ENCODE measurements around the gene PTPRD. TPM values are rescaled to one million over a fixed set of nuclear protein-coding genes. Genes with fewer than 3 reads are reported as not detected.

The PTPRD gene
- total RNA-seq, 1 experiment from 2014 or later, result 69.6 TPM

DNA sequence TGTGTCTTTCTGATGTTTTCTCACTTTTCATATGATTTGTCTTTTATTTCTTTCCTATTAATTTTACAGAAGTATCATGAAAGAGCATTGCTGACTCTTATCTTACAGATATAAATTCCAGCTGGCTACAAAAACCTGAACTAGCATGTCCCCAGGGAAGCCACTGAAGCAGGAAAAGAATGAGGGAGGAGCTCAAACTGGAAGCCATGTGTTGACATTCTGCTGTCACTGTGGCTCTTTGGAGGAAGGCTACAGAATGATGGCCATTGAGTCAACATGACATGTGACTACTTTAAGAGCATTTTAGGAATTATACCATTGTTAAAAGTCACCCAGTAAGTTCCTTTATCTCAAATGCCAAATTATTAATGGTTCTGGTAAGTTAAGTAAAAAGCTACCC is 2174.9 kb downstream of the PTPRD start:
- H3K27ac Mint-ChIP-seq, result no peak overlapping the region
- DNase-seq (ENCODE audit: low spot score) (no peak), ATAC-seq (no peak)
- H3K36me3 Mint-ChIP-seq, result no peaks in the 10 kb centered on the region
- no peaks in the 10 kb centered on the region for H3K27me3 Mint-ChIP-seq (ENCODE audit: low read depth)
- ChIA-PET CTCF (no interaction called here), POLR2A (no interaction called here)
- TF ChIP-seq IRF2 (CRISPR knock-in tag; IDR thresholded peaks at IDR 0.05; ENCODE audit: borderline replicate concordance, low read depth) (no peak), NFATC4 (CRISPR knock-in tag; IDR thresholded peaks at IDR 0.05) (no peak)
- no peaks in the 10 kb centered on the region for H3K9me3 Mint-ChIP-seq
- H3K4me3 Mint-ChIP-seq, result no peak overlapping the region
- H3K4me1 Mint-ChIP-seq, result peaks cover 6% of the 10 kb centered on the region

DNA sequence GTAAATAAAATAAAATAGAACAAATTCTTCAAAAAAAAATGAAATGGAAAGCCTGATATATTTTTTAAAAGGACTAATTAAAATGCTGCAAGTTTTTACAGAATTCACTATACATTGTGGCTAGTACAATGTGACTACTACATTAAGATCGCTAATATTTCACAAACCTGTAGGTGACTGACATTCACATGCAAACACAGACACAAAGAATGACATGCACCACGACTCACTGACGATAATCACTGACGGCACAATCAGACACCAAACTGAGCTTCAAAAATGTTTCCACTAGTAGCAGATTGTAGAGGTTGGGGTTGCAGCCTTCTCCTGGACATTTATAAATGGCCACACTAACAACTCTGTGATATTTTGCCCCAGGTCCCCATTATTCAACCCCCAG is 2175.5 kb downstream of the PTPRD start:
- no peaks in the 10 kb centered on the region for H3K27me3 Mint-ChIP-seq (ENCODE audit: low read depth)
- ATAC-seq, result no peak
- H3K4me3 Mint-ChIP-seq, result no peak overlapping the region
- H3K27ac Mint-ChIP-seq, result peak overlapping the region; percentile 39
- CTCF ChIA-PET, result no interaction called here
- no peaks in the 10 kb centered on the region for H3K9me3 Mint-ChIP-seq
- H3K36me3 Mint-ChIP-seq, result no peaks in the 10 kb centered on the region
- TF ChIP-seq EMX1 (CRISPR knock-in tag; IDR thresholded peaks at IDR 0.05) (no peak), CREM (CRISPR knock-in tag; IDR thresholded peaks at IDR 0.05) (no peak), ETV6 (CRISPR knock-in tag; IDR thresholded peaks at IDR 0.05) (no peak), NR2C2 (CRISPR knock-in tag; IDR thresholded peaks at IDR 0.05) (no peak), ZNF232 (CRISPR knock-in tag; IDR thresholded peaks at IDR 0.05) (no peak), KAT7 (CRISPR knock-in tag; IDR thresholded peaks at IDR 0.05; ENCODE audit: borderline replicate concordance) (no peak), ZNF416 (CRISPR knock-in tag; IDR thresholded peaks at IDR 0.05) (no peak), JAZF1 (CRISPR knock-in tag; IDR thresholded peaks at IDR 0.05) (no peak), ZNF671 (CRISPR knock-in tag; IDR thresholded peaks at IDR 0.05) (no peak), NFE2L1 (CRISPR knock-in tag; IDR thresholded peaks at IDR 0.05) (no peak), TEAD4 (CRISPR knock-in tag; IDR thresholded peaks at IDR 0.05) (no peak), ZBTB21 (CRISPR knock-in tag; IDR thresholded peaks at IDR 0.05; ENCODE audit: borderline replicate concordance) (no peak)
- TF ChIP-seq, protein P1, sequence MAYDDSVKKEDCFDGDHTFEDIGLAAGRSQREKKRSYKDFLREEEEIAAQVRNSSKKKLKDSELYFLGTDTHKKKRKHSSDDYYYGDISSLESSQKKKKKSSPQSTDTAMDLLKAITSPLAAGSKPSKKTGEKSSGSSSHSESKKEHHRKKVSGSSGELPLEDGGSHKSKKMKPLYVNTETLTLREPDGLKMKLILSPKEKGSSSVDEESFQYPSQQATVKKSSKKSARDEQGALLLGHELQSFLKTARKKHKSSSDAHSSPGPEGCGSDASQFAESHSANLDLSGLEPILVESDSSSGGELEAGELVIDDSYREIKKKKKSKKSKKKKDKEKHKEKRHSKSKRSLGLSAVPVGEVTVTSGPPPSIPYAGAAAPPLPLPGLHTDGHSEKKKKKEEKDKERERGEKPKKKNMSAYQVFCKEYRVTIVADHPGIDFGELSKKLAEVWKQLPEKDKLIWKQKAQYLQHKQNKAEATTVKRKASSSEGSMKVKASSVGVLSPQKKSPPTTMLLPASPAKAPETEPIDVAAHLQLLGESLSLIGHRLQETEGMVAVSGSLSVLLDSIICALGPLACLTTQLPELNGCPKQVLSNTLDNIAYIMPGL (CRISPR knock-in tag; IDR thresholded peaks at IDR 0.05), result no peak
- TF ChIP-seq, protein P2, sequence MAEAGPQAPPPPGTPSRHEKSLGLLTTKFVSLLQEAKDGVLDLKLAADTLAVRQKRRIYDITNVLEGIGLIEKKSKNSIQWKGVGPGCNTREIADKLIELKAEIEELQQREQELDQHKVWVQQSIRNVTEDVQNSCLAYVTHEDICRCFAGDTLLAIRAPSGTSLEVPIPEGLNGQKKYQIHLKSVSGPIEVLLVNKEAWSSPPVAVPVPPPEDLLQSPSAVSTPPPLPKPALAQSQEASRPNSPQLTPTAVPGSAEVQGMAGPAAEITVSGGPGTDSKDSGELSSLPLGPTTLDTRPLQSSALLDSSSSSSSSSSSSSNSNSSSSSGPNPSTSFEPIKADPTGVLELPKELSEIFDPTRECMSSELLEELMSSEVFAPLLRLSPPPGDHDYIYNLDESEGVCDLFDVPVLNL (CRISPR knock-in tag; IDR thresholded peaks at IDR 0.05; ENCODE audit: borderline replicate concordance, low read depth), result no peak
- TF ChIP-seq, protein P3, sequence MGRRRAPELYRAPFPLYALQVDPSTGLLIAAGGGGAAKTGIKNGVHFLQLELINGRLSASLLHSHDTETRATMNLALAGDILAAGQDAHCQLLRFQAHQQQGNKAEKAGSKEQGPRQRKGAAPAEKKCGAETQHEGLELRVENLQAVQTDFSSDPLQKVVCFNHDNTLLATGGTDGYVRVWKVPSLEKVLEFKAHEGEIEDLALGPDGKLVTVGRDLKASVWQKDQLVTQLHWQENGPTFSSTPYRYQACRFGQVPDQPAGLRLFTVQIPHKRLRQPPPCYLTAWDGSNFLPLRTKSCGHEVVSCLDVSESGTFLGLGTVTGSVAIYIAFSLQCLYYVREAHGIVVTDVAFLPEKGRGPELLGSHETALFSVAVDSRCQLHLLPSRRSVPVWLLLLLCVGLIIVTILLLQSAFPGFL (CRISPR knock-in tag; IDR thresholded peaks at IDR 0.05; ENCODE audit: borderline replicate concordance), result no peak
- TF ChIP-seq, protein P4, sequence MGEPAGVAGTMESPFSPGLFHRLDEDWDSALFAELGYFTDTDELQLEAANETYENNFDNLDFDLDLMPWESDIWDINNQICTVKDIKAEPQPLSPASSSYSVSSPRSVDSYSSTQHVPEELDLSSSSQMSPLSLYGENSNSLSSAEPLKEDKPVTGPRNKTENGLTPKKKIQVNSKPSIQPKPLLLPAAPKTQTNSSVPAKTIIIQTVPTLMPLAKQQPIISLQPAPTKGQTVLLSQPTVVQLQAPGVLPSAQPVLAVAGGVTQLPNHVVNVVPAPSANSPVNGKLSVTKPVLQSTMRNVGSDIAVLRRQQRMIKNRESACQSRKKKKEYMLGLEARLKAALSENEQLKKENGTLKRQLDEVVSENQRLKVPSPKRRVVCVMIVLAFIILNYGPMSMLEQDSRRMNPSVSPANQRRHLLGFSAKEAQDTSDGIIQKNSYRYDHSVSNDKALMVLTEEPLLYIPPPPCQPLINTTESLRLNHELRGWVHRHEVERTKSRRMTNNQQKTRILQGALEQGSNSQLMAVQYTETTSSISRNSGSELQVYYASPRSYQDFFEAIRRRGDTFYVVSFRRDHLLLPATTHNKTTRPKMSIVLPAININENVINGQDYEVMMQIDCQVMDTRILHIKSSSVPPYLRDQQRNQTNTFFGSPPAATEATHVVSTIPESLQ (CRISPR knock-in tag; IDR thresholded peaks at IDR 0.05), result no peak
- TF ChIP-seq, protein P5, sequence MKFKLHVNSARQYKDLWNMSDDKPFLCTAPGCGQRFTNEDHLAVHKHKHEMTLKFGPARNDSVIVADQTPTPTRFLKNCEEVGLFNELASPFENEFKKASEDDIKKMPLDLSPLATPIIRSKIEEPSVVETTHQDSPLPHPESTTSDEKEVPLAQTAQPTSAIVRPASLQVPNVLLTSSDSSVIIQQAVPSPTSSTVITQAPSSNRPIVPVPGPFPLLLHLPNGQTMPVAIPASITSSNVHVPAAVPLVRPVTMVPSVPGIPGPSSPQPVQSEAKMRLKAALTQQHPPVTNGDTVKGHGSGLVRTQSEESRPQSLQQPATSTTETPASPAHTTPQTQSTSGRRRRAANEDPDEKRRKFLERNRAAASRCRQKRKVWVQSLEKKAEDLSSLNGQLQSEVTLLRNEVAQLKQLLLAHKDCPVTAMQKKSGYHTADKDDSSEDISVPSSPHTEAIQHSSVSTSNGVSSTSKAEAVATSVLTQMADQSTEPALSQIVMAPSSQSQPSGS (CRISPR knock-in tag; IDR thresholded peaks at IDR 0.05; ENCODE audit: borderline replicate concordance, low read depth), result no peak
- TF ChIP-seq, protein P6, sequence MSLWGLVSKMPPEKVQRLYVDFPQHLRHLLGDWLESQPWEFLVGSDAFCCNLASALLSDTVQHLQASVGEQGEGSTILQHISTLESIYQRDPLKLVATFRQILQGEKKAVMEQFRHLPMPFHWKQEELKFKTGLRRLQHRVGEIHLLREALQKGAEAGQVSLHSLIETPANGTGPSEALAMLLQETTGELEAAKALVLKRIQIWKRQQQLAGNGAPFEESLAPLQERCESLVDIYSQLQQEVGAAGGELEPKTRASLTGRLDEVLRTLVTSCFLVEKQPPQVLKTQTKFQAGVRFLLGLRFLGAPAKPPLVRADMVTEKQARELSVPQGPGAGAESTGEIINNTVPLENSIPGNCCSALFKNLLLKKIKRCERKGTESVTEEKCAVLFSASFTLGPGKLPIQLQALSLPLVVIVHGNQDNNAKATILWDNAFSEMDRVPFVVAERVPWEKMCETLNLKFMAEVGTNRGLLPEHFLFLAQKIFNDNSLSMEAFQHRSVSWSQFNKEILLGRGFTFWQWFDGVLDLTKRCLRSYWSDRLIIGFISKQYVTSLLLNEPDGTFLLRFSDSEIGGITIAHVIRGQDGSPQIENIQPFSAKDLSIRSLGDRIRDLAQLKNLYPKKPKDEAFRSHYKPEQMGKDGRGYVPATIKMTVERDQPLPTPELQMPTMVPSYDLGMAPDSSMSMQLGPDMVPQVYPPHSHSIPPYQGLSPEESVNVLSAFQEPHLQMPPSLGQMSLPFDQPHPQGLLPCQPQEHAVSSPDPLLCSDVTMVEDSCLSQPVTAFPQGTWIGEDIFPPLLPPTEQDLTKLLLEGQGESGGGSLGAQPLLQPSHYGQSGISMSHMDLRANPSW (CRISPR knock-in tag; conservative IDR thresholded peaks at IDR 0.05; ENCODE audit: low read depth), result no peak
- H3K4me1 Mint-ChIP-seq, result peaks cover 10% of the 10 kb centered on the region
- POLR2A ChIA-PET, result no interaction called here
- no peak for DNase-seq (ENCODE audit: low spot score)
